WTC11 (cell line): Measurements from ENCODE around the gene TMEM40. TPM values are rescaled to one million over a fixed set of nuclear protein-coding genes. Genes with fewer than 3 reads are reported as not detected.

Experiments used
- ATAC-seq: fragments of 200-7000 bp; cut with Tn5 transposase; 2 replicates; pipeline ENCODE4 v1.10.0; 2021; ENCODE audit warnings: mild to moderate bottlenecking, moderate library complexity
- CTCF ChIA-PET: fragments of 300-600 bp; sonication (Branson Sonifier 250); formaldehyde crosslinking; loops from one replicate; lab custom pipeline; 2021; ENCODE audit warnings: antibody characterized with exemption; lab: Charles Lee
- POLR2A ChIA-PET: fragments of 350-600 bp; sonication (Branson Sonifier 250); formaldehyde crosslinking; loops from one replicate; lab custom pipeline; 2021; ENCODE audit warnings: antibody characterized with exemption; lab: Charles Lee
- DNase-seq: peaks from one replicate; pipeline ENCODE4 v3.0.0; 2021; ENCODE audit warnings: low spot score
- H3K27ac Mint-ChIP-seq: 2 replicates; pipeline ENCODE4 v1.8.0; 2021; ENCODE audit warnings: mixed read lengths
- H3K27me3 Mint-ChIP-seq: 2 replicates; pipeline ENCODE4 v1.8.0; 2021; ENCODE audit warnings: low read depth, mild to moderate bottlenecking, moderate library complexity, mixed read lengths
- H3K36me3 Mint-ChIP-seq: 2 replicates; pipeline ENCODE4 v1.8.0; 2021; ENCODE audit warnings: mixed read lengths
- H3K4me1 Mint-ChIP-seq: 2 replicates; pipeline ENCODE4 v1.8.0; 2022; ENCODE audit warnings: mixed read lengths
- H3K4me3 Mint-ChIP-seq: 2 replicates; pipeline ENCODE4 v1.8.0; 2021; ENCODE audit warnings: mild to moderate bottlenecking, moderate library complexity, mixed read lengths
- H3K9me3 Mint-ChIP-seq: 2 replicates; pipeline ENCODE4 v1.8.0; 2021; ENCODE audit warnings: mixed read lengths
- ARID4B ChIP-seq: sonication (generic); formaldehyde crosslinking; IDR thresholded peaks from 2 replicates; pipeline ENCODE4 v1.8.0; 2023; ENCODE audit warnings: missing genetic modification reagents, mild to moderate bottlenecking, borderline replicate concordance
- ATF3 ChIP-seq: sonication (generic); formaldehyde crosslinking; conservative IDR thresholded peaks from 2 replicates; pipeline ENCODE4 v1.8.1; 2022; ENCODE audit warnings: mild to moderate bottlenecking, missing genetic modification reagents
- ATF6 ChIP-seq: sonication (generic); formaldehyde crosslinking; IDR thresholded peaks from 2 replicates; pipeline ENCODE4 v1.8.1; 2023; ENCODE audit warnings: mild to moderate bottlenecking, missing genetic modification reagents
- CBFB ChIP-seq: sonication (generic); formaldehyde crosslinking; IDR thresholded peaks from 2 replicates; pipeline ENCODE4 v1.8.1; 2022; ENCODE audit warnings: mild to moderate bottlenecking, low read depth, missing genetic modification reagents
- EMX1 ChIP-seq: fragments of 250-450 bp; sonication (Bioruptor Pico); IDR thresholded peaks from 2 replicates; pipeline ENCODE4 v1.8.0; 2021; ENCODE audit warnings: mild to moderate bottlenecking
- ERG ChIP-seq: fragments of 250-450 bp; sonication (Bioruptor Pico); IDR thresholded peaks from 2 replicates; pipeline ENCODE4 v1.8.0; 2021; ENCODE audit warnings: mild to moderate bottlenecking
- GTF2I ChIP-seq: fragments of 250-450 bp; sonication (Bioruptor Pico); conservative IDR thresholded peaks from 2 replicates; pipeline ENCODE4 v1.4.0; 2021; ENCODE audit warnings: mild to moderate bottlenecking
- HMGXB4 ChIP-seq: sonication (generic); formaldehyde crosslinking; IDR thresholded peaks from 2 replicates; pipeline ENCODE4 v1.8.1; 2023; ENCODE audit warnings: mild to moderate bottlenecking, moderate library complexity, missing genetic modification reagents
- KAT7 ChIP-seq: sonication (generic); formaldehyde crosslinking; IDR thresholded peaks from 2 replicates; pipeline ENCODE4 v1.8.1; 2023; ENCODE audit warnings: missing genetic modification reagents, mild to moderate bottlenecking, borderline replicate concordance
- MAX ChIP-seq: sonication (generic); formaldehyde crosslinking; IDR thresholded peaks from 2 replicates; pipeline ENCODE4 v1.8.0; 2022; ENCODE audit warnings: mild to moderate bottlenecking, missing genetic modification reagents
- MXD4 ChIP-seq: fragments of 250-450 bp; sonication (Bioruptor Pico); IDR thresholded peaks from 2 replicates; pipeline ENCODE4 v1.8.0; 2021; ENCODE audit warnings: mild to moderate bottlenecking, moderate library complexity, borderline replicate concordance
- PREB ChIP-seq: sonication (generic); formaldehyde crosslinking; IDR thresholded peaks from 2 replicates; pipeline ENCODE4 v1.8.1; 2022; ENCODE audit warnings: mild to moderate bottlenecking, missing genetic modification reagents, moderate library complexity, borderline replicate concordance
- STAT6 ChIP-seq: sonication (generic); formaldehyde crosslinking; conservative IDR thresholded peaks from 2 replicates; pipeline ENCODE4 v1.8.1; 2023; ENCODE audit warnings: mild to moderate bottlenecking, low read depth, missing genetic modification reagents, moderate library complexity
- TEAD4 ChIP-seq: sonication (generic); formaldehyde crosslinking; IDR thresholded peaks from 2 replicates; pipeline ENCODE4 v1.8.0; 2022; ENCODE audit warnings: mild to moderate bottlenecking, missing genetic modification reagents
- USF1 ChIP-seq: sonication (generic); formaldehyde crosslinking; IDR thresholded peaks from 2 replicates; pipeline ENCODE4 v1.8.0; 2022; ENCODE audit warnings: mild to moderate bottlenecking, missing genetic modification reagents
- total RNA-seq: library from RNA; stranded (reverse); gene quantifications from 3 replicates; pipeline ENCODE4 v1.2.3, GENCODE V29; 2021

Gene TMEM40
- total RNA-seq, 1 experiment from 2014 or later, result 0.17 TPM

- peaks cover 13% of the 10 kb centered on the region for H3K27me3 Mint-ChIP-seq
- no peak for ATAC-seq
- no peak for DNase-seq
- no peak overlapping the region for H3K4me3 Mint-ChIP-seq
- H3K9me3 Mint-ChIP-seq, result no peaks in the 10 kb centered on the region
- H3K4me1 Mint-ChIP-seq, result no peaks in the 10 kb centered on the region
- H3K27ac Mint-ChIP-seq, result no peak overlapping the region
- POLR2A ChIA-PET, result no interaction called here
- no peaks in the 10 kb centered on the region for H3K36me3 Mint-ChIP-seq
- TF ChIP-seq KAT7, result no peak
- no peak for TF ChIP-seq ATF6 (CRISPR knock-in tag)
- TF ChIP-seq ARID4B (CRISPR knock-in tag), result no peak
- TF ChIP-seq USF1 (CRISPR knock-in tag), result no peak
- TF ChIP-seq PREB (CRISPR knock-in tag), result no peak
- no peak for TF ChIP-seq TEAD4 (CRISPR knock-in tag)
- TF ChIP-seq GTF2I, result no peak
- no peak for TF ChIP-seq MAX (CRISPR knock-in tag)
- no peak for TF ChIP-seq CBFB (CRISPR knock-in tag)
- TF ChIP-seq EMX1 (CRISPR knock-in tag), result no peak
- no peak for TF ChIP-seq STAT6 (CRISPR knock-in tag)
- TF ChIP-seq ATF3, result no peak
- TF ChIP-seq, all 79 proteins: peak for 0
- CTCF ChIA-PET, result no interaction called here
Observed at GRCh38 chr3:12773710-12774086, 14.6 kb upstream of the TMEM40 start.

GRCh38 chr3:12773030-12773709 lies 14.1 kb upstream of the TMEM40 start:
- H3K27ac Mint-ChIP-seq, result no peak overlapping the region
- peaks cover 13% of the 10 kb centered on the region for H3K27me3 Mint-ChIP-seq
- POLR2A ChIA-PET, result no interaction called here
- ATAC-seq (no peak), DNase-seq (no peak)
- TF ChIP-seq CBFB (CRISPR knock-in tag), result no peak
- TF ChIP-seq MXD4 (CRISPR knock-in tag), result no peak
- no peak for TF ChIP-seq ERG (CRISPR knock-in tag)
- no peak for TF ChIP-seq HMGXB4 (CRISPR knock-in tag)
- TF ChIP-seq MAX (CRISPR knock-in tag), result no peak
- H3K9me3 Mint-ChIP-seq, result no peaks in the 10 kb centered on the region
- H3K4me1 Mint-ChIP-seq, result no peaks in the 10 kb centered on the region
- CTCF ChIA-PET, result no interaction called here
- no peak overlapping the region for H3K4me3 Mint-ChIP-seq
- H3K36me3 Mint-ChIP-seq, result no peaks in the 10 kb centered on the region
